ENCODE measurements around the gene TBCE. TPM values are rescaled to one million over a fixed set of nuclear protein-coding genes. Genes with fewer than 3 reads are reported as not detected.

Gene TBCE
- total RNA-seq, 1 experiment from 2014 or later = 41.6 TPM

DNA sequence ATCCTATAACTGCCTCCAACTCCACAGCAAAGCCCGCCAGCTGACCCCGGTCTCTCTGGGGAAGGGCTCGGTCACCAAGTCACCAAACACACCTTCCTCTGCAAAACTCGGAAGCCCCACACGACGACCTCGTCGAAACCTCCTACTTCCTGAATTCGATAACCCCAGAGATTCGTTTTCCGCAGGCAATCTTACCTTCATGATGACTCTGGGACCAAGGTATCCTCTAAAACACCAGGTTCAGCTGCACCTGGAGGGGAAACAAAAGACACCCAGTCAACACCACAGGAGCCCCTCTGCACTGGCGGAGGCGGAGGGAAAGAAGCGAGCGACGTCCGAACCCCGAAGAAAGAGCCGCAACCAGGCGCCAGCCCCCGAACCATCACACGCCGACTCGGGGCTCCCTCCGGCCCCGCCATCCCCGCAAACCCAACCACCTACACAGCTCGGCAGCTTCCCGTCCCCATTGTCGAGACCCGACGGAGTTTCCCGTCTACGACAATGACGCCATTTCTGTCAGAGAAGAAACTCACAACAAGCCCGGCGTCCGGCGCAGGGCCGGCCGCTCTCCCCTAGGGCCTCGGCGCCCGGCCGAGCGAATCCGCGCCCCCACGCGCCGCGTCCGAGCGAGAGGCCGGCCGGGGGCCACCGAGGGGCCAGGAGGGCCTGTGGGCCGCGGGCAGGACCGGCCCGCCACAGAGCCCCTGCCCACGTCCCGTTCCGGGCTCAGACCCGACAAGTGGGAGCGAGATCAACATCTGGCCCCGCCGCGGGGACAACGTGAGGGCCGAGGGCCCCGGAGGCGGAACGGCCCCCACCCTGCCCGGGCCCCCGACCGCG lies 40.3 kb upstream of the TBCE start:
- Histone ChIP-seq H3K9me3 (ENCODE audit: control insufficient read depth, low read depth, low read length) (no peaks in the 10 kb centered on the region), H3K4me1 (ENCODE audit: insufficient read depth, low read length) (no peaks in the 10 kb centered on the region), H4K8ac (replicated peaks; ENCODE audit: insufficient read length, low read depth, low read length) (no peak overlapping the region), H3K18ac (ENCODE audit: insufficient read length, low read depth, low read length) (peak overlapping the region; percentile 72), H3K14ac (ENCODE audit: insufficient read depth, low read length) (peak overlapping the region; percentile 91), H2BK120ac (ENCODE audit: low read depth, low read length, poor library complexity, severe bottlenecking) (no peak overlapping the region), H2AK5ac (ENCODE audit: insufficient read length, low read length) (no peak overlapping the region), H3K9ac (ENCODE audit: extremely low read depth, insufficient read length, low read length) (peak overlapping the region; percentile 85), H2BK15ac (ENCODE audit: low read depth, low read length) (no peak overlapping the region; the same call in 1 of the 2 replicates), H2AFZ (ENCODE audit: low read length) (no peak overlapping the region), H4K5ac (ENCODE audit: insufficient read length, low read depth, low read length) (no peak overlapping the region), H3K4me2 (ENCODE audit: insufficient read depth, insufficient read length, low read length) (peak overlapping the region; percentile 72), H3K4ac (ENCODE audit: low read depth, low read length) (no peak overlapping the region), H3K23me2 (ENCODE audit: insufficient read length, low read depth, low read length, poor library complexity, severe bottlenecking) (peaks cover 10% of the 10 kb centered on the region), H3K27ac (ENCODE audit: insufficient read length, low read depth, low read length) (no peak overlapping the region), H4K20me1 (ENCODE audit: control insufficient read depth, insufficient read depth, insufficient read length) (no peaks in the 10 kb centered on the region), H2BK5ac (ENCODE audit: insufficient read length, low read length) (no peak overlapping the region), H3K56ac (ENCODE audit: insufficient read length, low read depth, low read length) (no peak overlapping the region), H4K91ac (ENCODE audit: insufficient read length, low read depth, low read length) (peak overlapping the region; percentile 76), H2BK20ac (ENCODE audit: low read depth, low read length, poor library complexity, severe bottlenecking) (no peak overlapping the region), H2BK12ac (ENCODE audit: insufficient read length, low read depth, low read length) (no peak overlapping the region), H3K27me3 (ENCODE audit: insufficient read depth, low read length) (no peaks in the 10 kb centered on the region), H3K79me1 (ENCODE audit: insufficient read depth, low read depth, low read length, poor library complexity, severe bottlenecking) (peaks cover 3% of the 10 kb centered on the region), H3K79me2 (ENCODE audit: insufficient read depth, low read length) (peaks cover 43% of the 10 kb centered on the region; the same call in 1 of the 2 replicates), H3T11ph (ENCODE audit: low read length) (no peak overlapping the region), H3K23ac (ENCODE audit: insufficient read length, low read depth, low read length) (no peak overlapping the region)
- Mint-ChIP-seq H3K27ac (peak overlapping the region; percentile 88 to 99 (median 95)), H3K27me3 (ENCODE audit: low read depth) (no peaks in the 10 kb centered on the region), H3K4me1 (peaks cover 23 to 33% of the 10 kb centered on the region in 2 experiments), H3K36me3 (ENCODE audit: insufficient read depth in 1 of 3, low read depth in 3 of 3) (peaks cover 14 to 28% (median 21%) of the 10 kb centered on the region in 3 experiments), H3K4me3 (peak overlapping the region in 1 of 2 experiments; percentile 97; a peak in 4 of 5 replicates), H3K9me3 (no peaks in the 10 kb centered on the region)
- no peak for TF ChIP-seq CTCF (conservative IDR thresholded peaks at IDR 0.05)
- no CpG with 5 or more reads among the region's 78 CpGs for WGBS (ENCODE audit: extremely low coverage, insufficient read length, low lambda C conversion rate)
- DNase-seq = peak; percentile 41
